CD14-positive monocyte (primary cell): Measurements from ENCODE around the gene ZZZ3. TPM values are rescaled to one million over a fixed set of nuclear protein-coding genes. Genes with fewer than 3 reads are reported as not detected.

Experiments
- DNase-seq, 3 donors: peaks; one replicate each; pipeline ENCODE4 v3.0.0-alpha.2; 2011 to 2022
- H2AFZ ChIP-seq: 2 replicates; pipeline ENCODE4 v1.6.0; 2012; ENCODE audit warnings: mild to moderate bottlenecking, low read depth, low read length, inconsistent platforms; ENCODE audit not compliant: insufficient read depth, poor library complexity, severe bottlenecking
- H3K27ac ChIP-seq, 2 donors: 1 replicate in 1 of 2; 2 replicates in 1 of 2; pipeline ENCODE4 v1.5.1; 2012 to 2013; ENCODE audit warnings: low read length in 2 of 2, control low read depth in 1 of 2, inconsistent platforms in 1 of 2, low read depth in 1 of 2, mild to moderate bottlenecking in 1 of 2
- H3K27me3 ChIP-seq, 2 donors: one replicate each; pipeline versions ENCODE4 v1.6.0 to v1.6.1; 2011 to 2013; ENCODE audit warnings: low read length in 2 of 2; ENCODE audit not compliant: control insufficient read depth in 2 of 2, insufficient read depth in 2 of 2
- H3K36me3 ChIP-seq, 2 donors: replicated peaks in 1 of 2; 1 replicate in 1 of 2; 2 replicates in 1 of 2; pipeline versions ENCODE4 v1.5.1 to v1.6.1; 2012 to 2013; ENCODE audit warnings: low read length in 2 of 2, control low read depth in 1 of 2, inconsistent platforms in 1 of 2, mild to moderate bottlenecking in 1 of 2; ENCODE audit not compliant: insufficient read depth in 2 of 2, control insufficient read depth in 1 of 2
- H3K4me1 ChIP-seq, 2 donors: 1 replicate in 1 of 2; 2 replicates in 1 of 2; pipeline versions ENCODE4 v1.5.1 to v1.6.1; 2012 to 2013; ENCODE audit warnings: low read length in 2 of 2, control low read depth in 1 of 2, inconsistent platforms in 1 of 2, mild to moderate bottlenecking in 1 of 2, moderate library complexity in 1 of 2; ENCODE audit not compliant: insufficient read depth in 2 of 2, control insufficient read depth in 1 of 2
- H3K4me2 ChIP-seq: replicated peaks from 2 replicates; pipeline ENCODE3; 2012; ENCODE audit warnings: low read length, moderate library complexity, mild to moderate bottlenecking; ENCODE audit not compliant: poor library complexity, severe bottlenecking; ENCODE audit errors: extremely low read depth
- H3K4me3 ChIP-seq, 3 experiments: fragments of 200-600 bp in 1 of 3; sonication (generic) in 1 of 3; replicated peaks in 1 of 3; 1 replicate in 2 of 3; 2 replicates in 1 of 3; pipeline ENCODE4 v1.5.1; 2011 to 2013; ENCODE audit warnings: low read length in 3 of 3, mild to moderate bottlenecking in 3 of 3, control low read depth in 2 of 3, low read depth in 2 of 3, inconsistent platforms in 1 of 3, moderate library complexity in 1 of 3
- H3K79me2 ChIP-seq: 2 replicates; pipeline ENCODE4 v1.6.0; 2012; ENCODE audit warnings: mild to moderate bottlenecking, control low read depth, inconsistent platforms, low read length, moderate library complexity; ENCODE audit not compliant: insufficient read depth
- H3K9ac ChIP-seq: 2 replicates; pipeline ENCODE4 v1.6.0; 2017; ENCODE audit warnings: low read length, mild to moderate bottlenecking; ENCODE audit not compliant: insufficient read depth, poor library complexity, severe bottlenecking
- H3K9me3 ChIP-seq, 2 donors: replicated peaks in 1 of 2; 1 replicate in 1 of 2; 2 replicates in 1 of 2; pipeline versions ENCODE4 v1.5.1 to v1.6.1; 2012 to 2013; ENCODE audit warnings: low read length in 2 of 2, control low read depth in 1 of 2; ENCODE audit not compliant: control insufficient read depth in 1 of 2, insufficient read depth in 1 of 2
- H4K20me1 ChIP-seq: 2 replicates; pipeline ENCODE4 v1.6.0; 2012; ENCODE audit warnings: mild to moderate bottlenecking, low read length, control low read depth, moderate library complexity; ENCODE audit not compliant: insufficient read depth
- H3K27ac Mint-ChIP-seq, 7 donors: one replicate each; pipeline ENCODE4 v1.8.0; 2020; ENCODE audit warnings: mild to moderate bottlenecking in 7 of 7, mixed read lengths in 7 of 7, moderate library complexity in 6 of 7, inconsistent platforms in 2 of 7
- H3K27me3 Mint-ChIP-seq, 3 donors: one replicate each; pipeline ENCODE4 v1.8.0; 2021 to 2022; ENCODE audit warnings: low read depth in 3 of 3, mild to moderate bottlenecking in 3 of 3, mixed read lengths in 3 of 3, moderate library complexity in 3 of 3, inconsistent platforms in 1 of 3
- H3K36me3 Mint-ChIP-seq, 2 donors: one replicate each; pipeline ENCODE4 v1.8.0; 2020; ENCODE audit warnings: mixed read lengths in 2 of 2, inconsistent platforms in 1 of 2, mild to moderate bottlenecking in 1 of 2
- H3K4me1 Mint-ChIP-seq: one replicate; pipeline ENCODE4 v1.8.0; 2020; ENCODE audit warnings: mild to moderate bottlenecking, mixed read lengths
- H3K4me3 Mint-ChIP-seq, 2 donors: one replicate each; pipeline ENCODE4 v1.8.0; 2020; ENCODE audit warnings: mild to moderate bottlenecking in 2 of 2, mixed read lengths in 2 of 2, moderate library complexity in 1 of 2
- H3K9me3 Mint-ChIP-seq, 7 donors: one replicate each; pipeline ENCODE4 v1.8.0; 2020 to 2022; ENCODE audit warnings: mixed read lengths in 7 of 7, mild to moderate bottlenecking in 6 of 7, moderate library complexity in 6 of 7, inconsistent platforms in 2 of 7
- WGBS: methylation state at CpG from one replicate; pipeline ENCODE4 v1.1.5; 2013; ENCODE audit warnings: missing lambda C conversion rate; ENCODE audit not compliant: insufficient coverage; 5-methylcytosine and 5-hydroxymethylcytosine counted together
- intact Hi-C, 2 donors: fragments of 100-400 bp; cut with micrococcal nuclease; formaldehyde crosslinking; loops; one replicate each; pipeline versions ENCODE4 v1.15.0 to v1.15.1; 2023
- polyA plus RNA-seq, 3 donors: library from polyadenylated mRNA; depleted of rRNA in 1 of 3; unstranded in 2 of 3; stranded (reverse) in 1 of 3; fragments of 300-500 nt in 2 of 3; fragments of >200 nt in 1 of 3; fragmentation: Illumina TruSeq in 2 of 3; gene quantifications; 1 replicate in 2 of 3; 2 replicates in 1 of 3; pipeline ENCODE4 v1.2.3, GENCODE V29; 2012 to 2021
- TF ChIP-seq, protein P1 (sequence below): fragments of 200-600 bp; IDR thresholded peaks from one replicate; pipeline ENCODE4 v1.8.0; 2022; ENCODE audit warnings: antibody characterized with exemption, mild to moderate bottlenecking

ZZZ3 gene
- polyA plus RNA-seq, 3 donors: 8.1 to 12.3 (median 10.0) TPM

DNA sequence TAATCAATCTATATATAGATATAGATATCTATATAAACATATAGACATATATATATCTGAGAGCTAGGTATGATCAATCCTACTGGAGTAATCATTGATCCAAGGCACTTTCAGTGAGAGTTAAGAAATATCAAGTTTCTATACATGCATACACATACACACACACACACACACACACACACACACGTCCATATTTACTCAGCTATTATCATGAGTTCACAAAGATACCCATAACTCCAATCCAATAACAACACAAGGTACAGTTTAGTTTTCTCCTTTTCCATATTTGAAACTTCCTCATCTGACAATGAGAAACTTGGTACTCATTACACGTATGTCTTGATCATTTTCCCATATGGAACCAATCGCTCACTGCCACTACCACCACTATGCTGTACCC, 27.3 kb upstream of the ZZZ3 start:
- Histone ChIP-seq H3K79me2 (no peaks in the 10 kb centered on the region), H2AFZ (no peak overlapping the region), H3K4me3 (no peak overlapping the region), H3K27me3 (no peaks in the 10 kb centered on the region), H4K20me1 (no peaks in the 10 kb centered on the region), H3K9ac (no peak overlapping the region), H3K4me2 (no peak overlapping the region), H3K27ac (no peak overlapping the region), H3K4me1 (no peaks in the 10 kb centered on the region), H3K36me3 (peaks cover 79 to 87% of the 10 kb centered on the region in 2 donors), H3K9me3 (no peaks in the 10 kb centered on the region)
- Mint-ChIP-seq H3K27ac (peak overlapping the region in 1 of 7 donors; percentile 84), H3K4me3 (no peak overlapping the region), H3K27me3 (peaks cover 0 to 2% (median 0%) of the 10 kb centered on the region in 3 donors), H3K36me3 (peaks cover 73 to 80% of the 10 kb centered on the region in 2 donors), H3K9me3 (no peaks in the 10 kb centered on the region), H3K4me1 (no peaks in the 10 kb centered on the region)
- DNase-seq: no peak
- WGBS: 89% methylated on average over 3 of the region's 3 CpGs
- intact Hi-C loops: no loop called here
- TF ChIP-seq, protein P1, sequence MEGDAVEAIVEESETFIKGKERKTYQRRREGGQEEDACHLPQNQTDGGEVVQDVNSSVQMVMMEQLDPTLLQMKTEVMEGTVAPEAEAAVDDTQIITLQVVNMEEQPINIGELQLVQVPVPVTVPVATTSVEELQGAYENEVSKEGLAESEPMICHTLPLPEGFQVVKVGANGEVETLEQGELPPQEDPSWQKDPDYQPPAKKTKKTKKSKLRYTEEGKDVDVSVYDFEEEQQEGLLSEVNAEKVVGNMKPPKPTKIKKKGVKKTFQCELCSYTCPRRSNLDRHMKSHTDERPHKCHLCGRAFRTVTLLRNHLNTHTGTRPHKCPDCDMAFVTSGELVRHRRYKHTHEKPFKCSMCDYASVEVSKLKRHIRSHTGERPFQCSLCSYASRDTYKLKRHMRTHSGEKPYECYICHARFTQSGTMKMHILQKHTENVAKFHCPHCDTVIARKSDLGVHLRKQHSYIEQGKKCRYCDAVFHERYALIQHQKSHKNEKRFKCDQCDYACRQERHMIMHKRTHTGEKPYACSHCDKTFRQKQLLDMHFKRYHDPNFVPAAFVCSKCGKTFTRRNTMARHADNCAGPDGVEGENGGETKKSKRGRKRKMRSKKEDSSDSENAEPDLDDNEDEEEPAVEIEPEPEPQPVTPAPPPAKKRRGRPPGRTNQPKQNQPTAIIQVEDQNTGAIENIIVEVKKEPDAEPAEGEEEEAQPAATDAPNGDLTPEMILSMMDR: no peak

DNA sequence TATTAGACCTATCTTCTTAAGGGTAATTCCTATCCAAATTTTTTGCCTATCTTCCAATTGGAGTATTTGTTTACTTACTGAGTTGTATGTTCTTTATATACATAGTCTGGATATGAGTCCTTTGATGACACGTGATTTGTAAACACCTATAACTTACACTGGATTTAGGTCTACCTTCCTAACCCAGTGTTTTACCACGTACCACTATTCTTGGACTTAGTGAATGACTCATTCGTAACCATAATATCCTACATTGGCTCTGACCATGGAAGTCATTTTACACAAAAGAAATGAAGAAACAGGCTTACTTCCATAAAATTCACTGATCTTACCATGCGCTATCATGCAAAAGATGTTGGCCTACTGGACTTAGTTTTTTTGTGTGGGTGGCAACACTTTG, 23.9 kb upstream of the ZZZ3 start:
- Histone ChIP-seq H3K4me1 (no peaks in the 10 kb centered on the region), H3K36me3 (peaks cover 47 to 53% of the 10 kb centered on the region in 2 donors), H3K9ac (no peak overlapping the region), H3K27me3 (no peaks in the 10 kb centered on the region), H3K27ac (no peak overlapping the region), H3K79me2 (no peaks in the 10 kb centered on the region), H2AFZ (no peak overlapping the region), H3K4me2 (no peak overlapping the region), H4K20me1 (no peaks in the 10 kb centered on the region), H3K4me3 (no peak overlapping the region), H3K9me3 (no peaks in the 10 kb centered on the region)
- no peak for DNase-seq
- no peak overlapping the region for H3K27ac Mint-ChIP-seq
- H3K27me3 Mint-ChIP-seq: peaks cover 0 to 2% (median 0%) of the 10 kb centered on the region in 3 donors
- 83% methylated on average over 1 of the region's 4 CpGs for WGBS
- no peak overlapping the region for H3K4me3 Mint-ChIP-seq
- H3K4me1 Mint-ChIP-seq: no peaks in the 10 kb centered on the region
- H3K36me3 Mint-ChIP-seq: peaks cover 46 to 51% of the 10 kb centered on the region in 2 donors
- TF ChIP-seq, protein P1: no peak
- no peaks in the 10 kb centered on the region for H3K9me3 Mint-ChIP-seq
- intact Hi-C loops: no loop called here
